Testis (tissue), 3 donors: ENCODE measurements around the gene GSTM4. TPM values are rescaled to one million over a fixed set of nuclear protein-coding genes. Genes with fewer than 3 reads are reported as not detected.

ENCODE experiments used
- DNase-seq: peaks from one replicate; pipeline ENCODE4 v3.0.0-alpha.2; 2019
- H3K27ac ChIP-seq, 2 donors: fragments of 200-600 bp; sonication (generic); one replicate each; pipeline ENCODE4 v1.5.1; 2019
- H3K27me3 ChIP-seq: fragments of 200-600 bp; sonication (generic); one replicate; pipeline ENCODE4 v1.5.1; 2019
- H3K36me3 ChIP-seq: fragments of 200-600 bp; sonication (generic); one replicate; pipeline ENCODE4 v1.5.1; 2017; ENCODE audit warnings: low read depth; ENCODE audit errors: missing control alignments
- H3K4me1 ChIP-seq: fragments of 200-600 bp; sonication (generic); one replicate; pipeline ENCODE4 v1.5.1; 2019
- H3K4me3 ChIP-seq, 2 donors: fragments of 200-600 bp; sonication (generic); one replicate each; pipeline ENCODE4 v1.5.1; 2017 to 2019
- H3K9me3 ChIP-seq: fragments of 200-600 bp; sonication (generic); one replicate; pipeline ENCODE4 v1.5.1; 2017
- POLR2A ChIP-seq: fragments of 450-650 bp; IDR thresholded peaks from one replicate; pipeline ENCODE4 v1.6.1; 2017; ENCODE audit warnings: antibody characterized with exemption, mild to moderate bottlenecking, moderate library complexity
- WGBS, 2 donors: methylation state at CpG; one replicate each; pipeline ENCODE4 v1.1.5; 2018; 5-methylcytosine and 5-hydroxymethylcytosine counted together
- intact Hi-C: fragments of 100-400 bp; cut with DNase I; formaldehyde crosslinking; loops from one replicate; pipeline ENCODE4 v1.15.1; 2023; ENCODE audit warnings: low total_unique reads
- polyA plus RNA-seq: library from polyadenylated mRNA; stranded (reverse); fragments of 350-450 nt; fragmentation: Illumina TruSeq; extraction: RNeasy Lipid Tissue Mini Kit (QIAGEN cat#74804); gene quantifications from one replicate; pipeline ENCODE4 v1.2.3, GENCODE V29; 2014; ENCODE audit warnings: low read depth, low replicate concordance; ENCODE audit not compliant: insufficient read depth
- total RNA-seq, 2 donors: library from RNA; depleted of rRNA; stranded (reverse); fragments of >200 nt; gene quantifications; one replicate each; pipeline ENCODE4 v1.2.3, GENCODE V29; 2016
- TF ChIP-seq, protein P1 (sequence below), 3 experiments: fragments of 450-650 bp in 2 of 3; fragments of 200-600 bp in 1 of 3; sonication (generic) in 1 of 3; IDR thresholded peaks; one replicate each; pipeline ENCODE4 v1.5.1; 2016 to 2019; ENCODE audit warnings: antibody characterized with exemption in 3 of 3, mild to moderate bottlenecking in 2 of 3, moderate library complexity in 1 of 3

Gene GSTM4
- total and polyA plus RNA-seq, 3 donors from 2014 or later = 42.0 to 61.8 (median 58.6) TPM

DNA sequence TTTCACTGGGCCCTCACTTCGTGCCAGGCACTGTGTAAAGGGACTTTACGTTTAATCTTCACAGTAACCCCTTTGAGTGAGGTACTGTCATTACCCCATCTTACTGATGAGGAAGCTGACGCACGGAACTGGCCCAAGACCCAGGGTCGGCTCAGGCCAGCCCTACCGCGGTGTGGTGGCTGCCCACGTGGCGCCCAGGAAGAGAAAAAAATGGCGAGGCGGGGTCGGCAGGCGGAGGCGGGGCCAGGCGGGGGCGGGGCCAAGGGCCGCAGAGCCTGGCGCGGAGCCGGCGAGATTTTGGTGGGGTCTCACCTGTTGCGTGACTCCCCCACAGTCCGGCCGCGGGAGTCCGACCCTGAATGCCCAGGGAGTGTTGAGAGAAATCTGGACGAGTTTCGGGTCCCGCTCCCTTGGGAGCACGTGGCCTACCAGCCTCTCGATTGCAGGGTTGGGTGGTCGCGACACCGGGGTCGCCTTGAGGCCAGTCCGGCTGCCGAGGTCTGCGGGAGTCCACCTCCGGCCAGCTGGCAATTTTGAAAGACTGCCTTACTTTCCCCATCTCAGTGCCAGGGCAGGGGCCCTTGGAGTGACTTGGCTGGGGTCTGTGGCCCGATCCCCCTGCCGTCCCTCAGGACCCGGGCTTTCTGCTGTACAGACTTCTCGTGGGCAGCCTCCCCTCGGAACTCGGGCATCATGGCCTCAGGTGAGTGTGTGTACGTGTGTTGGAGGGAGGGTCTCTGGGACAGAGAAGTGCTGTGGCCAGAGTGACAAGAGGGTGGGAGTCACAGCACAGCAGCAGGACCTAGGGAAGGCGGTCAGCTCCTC is 36.1 kb upstream of the GSTM4 start, which contains the start of the genes AMPD2 and GNAT2:
Gene AMPD2 (plus strand): TSS at position 262 of the 825 bp plus-strand sequence. CDS start 1,339 bp downstream, outside the sequence.
Gene GNAT2 (minus strand): TSS at position 41 of the 825 bp plus-strand sequence. CDS start 6,746 bp downstream, outside the sequence.
- WGBS, 2 donors = 1% methylated on average over 26 to 46 of the region's 47 CpGs
- H3K4me3 ChIP-seq = peak within 1 kb of the TSS; percentile 64 to 80
- H3K9me3 ChIP-seq = no peaks in the 10 kb centered on the region
- H3K36me3 ChIP-seq = no peaks in the 10 kb centered on the region
- H3K4me1 ChIP-seq = peaks cover 38% of the 10 kb centered on the region
- peak within 1 kb of the TSS; percentile 68 to 87 for H3K27ac ChIP-seq
- TF ChIP-seq POLR2A = no peak
- TF ChIP-seq, protein P1, sequence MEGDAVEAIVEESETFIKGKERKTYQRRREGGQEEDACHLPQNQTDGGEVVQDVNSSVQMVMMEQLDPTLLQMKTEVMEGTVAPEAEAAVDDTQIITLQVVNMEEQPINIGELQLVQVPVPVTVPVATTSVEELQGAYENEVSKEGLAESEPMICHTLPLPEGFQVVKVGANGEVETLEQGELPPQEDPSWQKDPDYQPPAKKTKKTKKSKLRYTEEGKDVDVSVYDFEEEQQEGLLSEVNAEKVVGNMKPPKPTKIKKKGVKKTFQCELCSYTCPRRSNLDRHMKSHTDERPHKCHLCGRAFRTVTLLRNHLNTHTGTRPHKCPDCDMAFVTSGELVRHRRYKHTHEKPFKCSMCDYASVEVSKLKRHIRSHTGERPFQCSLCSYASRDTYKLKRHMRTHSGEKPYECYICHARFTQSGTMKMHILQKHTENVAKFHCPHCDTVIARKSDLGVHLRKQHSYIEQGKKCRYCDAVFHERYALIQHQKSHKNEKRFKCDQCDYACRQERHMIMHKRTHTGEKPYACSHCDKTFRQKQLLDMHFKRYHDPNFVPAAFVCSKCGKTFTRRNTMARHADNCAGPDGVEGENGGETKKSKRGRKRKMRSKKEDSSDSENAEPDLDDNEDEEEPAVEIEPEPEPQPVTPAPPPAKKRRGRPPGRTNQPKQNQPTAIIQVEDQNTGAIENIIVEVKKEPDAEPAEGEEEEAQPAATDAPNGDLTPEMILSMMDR (IDR thresholded peaks at IDR 0.05) = no peak
- no peaks in the 10 kb centered on the region for H3K27me3 ChIP-seq
- peak; percentile 75 for DNase-seq
- intact Hi-C loops = no loop called here

DNA sequence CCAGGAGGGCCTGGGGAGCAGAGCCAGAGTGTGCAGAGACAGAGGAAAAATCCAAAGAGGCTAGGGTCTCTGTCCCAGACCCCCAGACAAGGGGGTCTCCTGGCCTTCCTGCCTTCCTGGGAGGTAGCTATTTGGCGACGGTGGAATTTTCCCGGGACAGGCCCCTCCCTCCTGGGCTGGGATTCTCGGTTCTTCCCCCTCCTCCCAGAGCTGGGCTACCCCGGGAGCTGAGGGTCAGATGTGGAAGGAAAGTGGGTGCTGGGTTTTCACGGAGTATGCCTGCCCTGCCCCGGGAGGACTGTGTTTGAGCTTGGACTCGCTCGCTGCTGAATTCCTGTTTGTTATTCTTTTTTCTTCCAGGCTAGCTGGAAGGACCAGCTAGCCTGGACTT is 35.5 kb upstream of the GSTM4 start:
- Histone ChIP-seq H3K4me3 (peak overlapping the region; percentile 64 to 80), H3K9me3 (no peaks in the 10 kb centered on the region), H3K27me3 (no peaks in the 10 kb centered on the region), H3K27ac (peak overlapping the region; percentile 68 to 87), H3K36me3 (no peaks in the 10 kb centered on the region), H3K4me1 (peaks cover 38% of the 10 kb centered on the region)
- intact Hi-C loops = no loop called here
- WGBS, 2 donors = 0 to 11% methylated on average over 3 to 9 of the region's 9 CpGs
- no peak for DNase-seq
- TF ChIP-seq, protein P1 (IDR thresholded peaks at IDR 0.05) = no peak
- no peak for TF ChIP-seq POLR2A

DNA sequence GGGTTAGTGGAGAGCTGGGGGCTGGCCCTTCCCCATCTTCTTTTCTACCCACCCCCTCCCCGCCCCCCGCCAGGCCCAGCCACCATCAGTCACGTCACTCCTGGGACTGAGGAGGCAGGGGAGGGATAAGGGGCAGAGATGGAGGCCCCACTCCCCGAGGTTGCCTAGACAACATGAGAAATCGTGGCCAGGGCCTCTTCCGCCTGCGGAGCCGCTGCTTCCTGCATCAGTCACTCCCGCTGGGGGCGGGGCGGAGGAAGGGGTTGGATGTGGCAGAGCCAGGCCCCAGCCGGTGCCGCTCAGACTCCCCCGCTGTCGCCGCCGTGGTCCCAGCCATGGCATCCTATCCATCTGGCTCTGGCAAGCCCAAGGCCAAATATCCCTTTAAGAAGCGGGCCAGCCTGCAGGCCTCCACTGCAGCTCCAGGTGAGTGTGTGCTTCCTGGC is 35.0 kb upstream of the GSTM4 start:
- 0 to 2% methylated on average over 4 to 18 of the region's 18 CpGs for WGBS, 2 donors
- TF ChIP-seq, protein P1 (IDR thresholded peaks at IDR 0.05) = no peak
- intact Hi-C loops = no loop called here
- H3K9me3 ChIP-seq = no peaks in the 10 kb centered on the region
- peak overlapping the region; percentile 64 to 80 for H3K4me3 ChIP-seq
- peak; percentile 95 for DNase-seq
- H3K4me1 ChIP-seq = peaks cover 38% of the 10 kb centered on the region
- H3K36me3 ChIP-seq = no peaks in the 10 kb centered on the region
- H3K27ac ChIP-seq = peak overlapping the region; percentile 68 to 87
- no peaks in the 10 kb centered on the region for H3K27me3 ChIP-seq

DNA sequence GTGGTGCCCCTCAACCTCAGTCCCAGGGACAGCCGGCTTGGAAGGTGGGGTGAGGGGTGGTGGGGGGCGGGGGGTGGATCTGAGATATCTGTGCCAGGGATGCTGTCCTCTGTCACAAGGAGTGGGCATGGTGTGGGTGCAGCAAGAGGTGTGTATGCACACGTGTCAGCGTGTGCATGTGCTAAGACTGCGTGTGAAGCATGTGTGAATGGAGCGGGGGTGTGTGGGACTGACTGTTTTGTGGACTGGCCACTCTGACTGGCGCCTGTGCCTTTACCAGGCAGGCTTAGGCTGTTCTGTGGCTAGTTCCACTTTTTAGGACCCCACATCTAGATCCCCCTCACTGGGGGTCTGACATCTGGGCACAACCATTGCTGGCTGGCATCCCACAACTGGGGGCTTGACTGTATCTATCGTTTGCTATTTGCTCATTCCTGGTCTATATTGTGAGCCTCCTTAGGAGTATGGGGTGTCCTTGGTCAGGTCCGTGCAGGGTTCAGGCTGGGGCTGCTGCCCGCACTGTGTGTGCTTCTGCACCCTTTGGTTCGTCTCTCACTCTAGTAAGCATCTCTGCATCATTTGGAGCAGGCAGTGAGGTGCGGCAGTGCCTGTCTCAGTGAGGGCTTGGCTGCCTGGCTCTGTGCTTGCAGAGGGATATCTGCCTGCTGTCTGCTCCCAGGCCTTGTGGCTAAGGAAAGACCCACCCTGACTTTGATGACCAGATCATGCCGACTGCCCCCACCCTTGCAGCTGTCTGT is 34.3 kb upstream of the GSTM4 start:
- no peaks in the 10 kb centered on the region for H3K36me3 ChIP-seq

More for the DNA sequence above, 34.3 kb upstream of the GSTM4 start:
- WGBS, 2 donors = 43 to 46% methylated on average over 5 to 13 of the region's 13 CpGs
- intact Hi-C loops = no loop called here
- Histone ChIP-seq H3K4me3 (peak overlapping the region; percentile 64 to 80), H3K4me1 (peaks cover 38% of the 10 kb centered on the region), H3K27ac (peak overlapping the region in 1 of 2 donors; percentile 68), H3K27me3 (no peaks in the 10 kb centered on the region), H3K9me3 (no peaks in the 10 kb centered on the region)
- TF ChIP-seq, protein P1 (IDR thresholded peaks at IDR 0.05) = no peak
- no peak for TF ChIP-seq POLR2A
- no peak for DNase-seq
